Measurements from ENCODE around the gene HDAC5. TPM values are rescaled to one million over a fixed set of nuclear protein-coding genes. Genes with fewer than 3 reads are reported as not detected.
A peak's percentile ranks its signal among the peaks of the same experiment; 100 is the strongest.

The HDAC5 gene
- polyA plus RNA-seq, 1 of the 3 experiments (the other 2 are of a cell fraction), result 19.0 TPM

- TF ChIP-seq FOXJ3 (CRISPR knock-in tag; IDR thresholded peaks at IDR 0.05) (no peak), ELF1 (IDR thresholded peaks at IDR 0.05) (peak; percentile 62), GATA2 (CRISPR knock-in tag; IDR thresholded peaks at IDR 0.05) (no peak), REST (IDR thresholded peaks at IDR 0.05; ENCODE audit: low read depth, low read length) (peak; percentile 32; the same call in 1 of the 2 replicates), MAX (IDR thresholded peaks at IDR 0.05; ENCODE audit: low read depth) (peak; percentile 67), IRF3 (IDR thresholded peaks at IDR 0.05; ENCODE audit: low read depth, low read length) (no peak)
Observed at GRCh38 chr17:44110823-44111633, 12.4 kb downstream of the HDAC5 start (continued).

- Histone ChIP-seq H3K27ac (ENCODE audit: low read depth in 2 of 2, low read length in 1 of 2) (peak overlapping the region; percentile 86 to 97), H4K20me1 (ENCODE audit: insufficient read depth) (peaks cover 3% of the 10 kb centered on the region), H3K9me3 (no peaks in the 10 kb centered on the region), H3K4me2 (peak overlapping the region; percentile 83), H3F3A (replicated peaks; ENCODE audit: insufficient read depth) (peaks cover 21% of the 10 kb centered on the region), H3K36me3 (replicated peaks in 1 of 2; ENCODE audit: control insufficient read depth in 1 of 2, insufficient read depth in 2 of 2, low read length in 1 of 2) (peaks cover 3% of the 10 kb centered on the region in 2 experiments), H2AFZ (ENCODE audit: low read depth) (no peak overlapping the region), H3K79me2 (ENCODE audit: insufficient read depth) (peaks cover 49% of the 10 kb centered on the region), H3K27me3 (ENCODE audit: insufficient read depth) (no peaks in the 10 kb centered on the region), H3K9ac (peak overlapping the region; percentile 54), H3K4me3 (ENCODE audit: low read depth in 2 of 2, low read length in 1 of 2) (peak overlapping the region; percentile 39 to 59; a peak in 3 of 4 replicates), H3K9me2 (no peaks in the 10 kb centered on the region), H3K4me1 (ENCODE audit: control insufficient read depth in 1 of 2, insufficient read depth in 2 of 2, low read depth in 1 of 2, low read length in 1 of 2) (peaks cover 40 to 60% of the 10 kb centered on the region in 2 experiments)
- 91% methylated on average over 6 of the region's 10 CpGs for WGBS (ENCODE audit: low lambda C conversion rate)
- POLR2A ChIA-PET, result no interaction called here
- no peak for DNase-seq
- TF ChIP-seq NFIC (IDR thresholded peaks at IDR 0.05; ENCODE audit: borderline replicate concordance) (0 out of 2 replicates have a peak, but pooled peaks have one; percentile 1), PBX3 (IDR thresholded peaks at IDR 0.05) (no peak)
- CTCF ChIA-PET, result interaction anchor here (1.1 to 1.7 kb wide), 6 partner anchors 9 to 59 kb away, joined by 3 to 8 read pairs (median 4); no protein-coding TSS in a partner anchor
Observed at GRCh38 chr17:44110011-44110686, 13.3 kb downstream of the HDAC5 start.
